B cell (primary cell): ENCODE data around the gene KYAT1.

ENCODE experiments used
- CTCF ChIP-seq: fragments of 200-600 bp; IDR thresholded peaks from one replicate; pipeline ENCODE4 v1.8.0; 2022; ENCODE audit warnings: antibody characterized with exemption, mild to moderate bottlenecking
- EZH2 ChIP-seq: IDR thresholded peaks from 2 replicates; pipeline ENCODE4 v1.6.1; 2012; ENCODE audit warnings: borderline replicate concordance, low read depth, mild to moderate bottlenecking, moderate library complexity, low read length; ENCODE audit not compliant: insufficient read depth, poor library complexity, severe bottlenecking

DNA sequence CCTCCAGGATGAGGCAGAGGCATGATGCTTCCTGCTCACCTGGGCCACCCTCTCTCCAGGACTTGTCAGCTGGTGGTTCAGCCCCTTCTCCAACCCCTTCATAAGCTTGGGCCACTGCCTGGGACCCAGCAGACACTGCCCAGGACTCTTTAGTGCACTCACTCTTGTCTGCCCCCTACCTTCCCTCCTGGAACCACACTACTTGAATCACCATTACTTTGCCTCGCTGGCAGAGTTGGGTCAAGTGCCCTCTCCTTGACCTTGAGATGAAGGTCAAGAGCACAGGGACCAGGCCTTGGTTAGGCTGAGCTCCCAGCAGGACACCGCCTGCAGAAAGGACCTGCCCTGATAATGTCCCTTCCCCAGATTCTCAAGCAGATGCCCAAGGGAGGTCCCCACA is 71.9 kb downstream of the KYAT1 start:
- TF ChIP-seq EZH2 (no peak), CTCF (no peak)
